Chondrocyte (in vitro differentiated cells): ENCODE data around the gene DEUP1. TPM values are rescaled to one million over a fixed set of nuclear protein-coding genes. Genes with fewer than 3 reads are reported as not detected.

Experiments
- DNase-seq: peaks from one replicate; pipeline ENCODE4 v3.0.0; 2021; ENCODE audit warnings: mixed read lengths, low spot score
- H3K27ac Mint-ChIP-seq: one replicate; pipeline ENCODE4 v1.8.0; 2021; ENCODE audit warnings: mild to moderate bottlenecking, moderate library complexity, mixed read lengths; ENCODE audit not compliant: unreplicated experiment
- H3K27me3 Mint-ChIP-seq: 2 replicates; pipeline ENCODE4 v1.8.0; 2021; ENCODE audit warnings: low read depth, mixed read lengths
- H3K36me3 Mint-ChIP-seq: 2 replicates; pipeline ENCODE4 v1.8.0; 2021; ENCODE audit warnings: low read depth, mixed read lengths
- H3K4me1 Mint-ChIP-seq: 2 replicates; pipeline ENCODE4 v1.8.0; 2021; ENCODE audit warnings: low read depth, mild to moderate bottlenecking, mixed read lengths
- H3K4me3 Mint-ChIP-seq: one replicate; pipeline ENCODE4 v1.8.0; 2021; ENCODE audit warnings: mild to moderate bottlenecking, moderate library complexity, mixed read lengths; ENCODE audit not compliant: unreplicated experiment
- H3K9me3 Mint-ChIP-seq: 2 replicates; pipeline ENCODE4 v1.8.0; 2021; ENCODE audit warnings: low read depth, mixed read lengths
- total RNA-seq: library from RNA; stranded (reverse); gene quantifications from 3 replicates; pipeline ENCODE4 v1.2.1, GENCODE V29; 2021
- TF ChIP-seq, protein P1 (sequence below): fragments of 200-600 bp; sonication (generic); IDR thresholded peaks from 2 replicates; pipeline ENCODE4 v1.5.0; 2021; ENCODE audit warnings: antibody characterized with exemption, mild to moderate bottlenecking, moderate library complexity

The DEUP1 gene
- total RNA-seq, 1 donor from 2014 or later, result not detected

DNA sequence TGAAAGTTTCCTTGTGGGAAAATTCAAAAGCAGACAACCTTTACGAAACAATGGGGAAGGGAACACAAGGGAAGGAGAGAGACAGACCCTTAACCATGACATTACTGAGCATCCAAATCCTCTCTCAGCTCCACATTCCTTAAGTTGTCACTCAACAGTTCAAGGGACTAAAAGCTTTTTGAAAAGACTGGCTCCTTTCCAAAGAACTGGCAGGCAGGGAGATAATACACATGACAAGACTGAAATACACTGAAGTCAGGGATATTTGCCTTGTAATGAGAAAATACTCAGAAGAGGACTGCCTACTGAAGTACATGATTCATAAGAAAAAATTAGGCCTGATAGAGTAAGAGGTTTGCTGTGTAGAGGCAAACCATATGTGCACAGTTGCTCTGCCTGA is 143.6 kb downstream of the DEUP1 start:
- Mint-ChIP-seq H3K36me3 (peaks cover 9% of the 10 kb centered on the region), H3K4me1 (peaks cover 13% of the 10 kb centered on the region), H3K27ac (no peak overlapping the region), H3K27me3 (no peaks in the 10 kb centered on the region), H3K9me3 (no peaks in the 10 kb centered on the region), H3K4me3 (no peak overlapping the region)
- TF ChIP-seq, protein P1, sequence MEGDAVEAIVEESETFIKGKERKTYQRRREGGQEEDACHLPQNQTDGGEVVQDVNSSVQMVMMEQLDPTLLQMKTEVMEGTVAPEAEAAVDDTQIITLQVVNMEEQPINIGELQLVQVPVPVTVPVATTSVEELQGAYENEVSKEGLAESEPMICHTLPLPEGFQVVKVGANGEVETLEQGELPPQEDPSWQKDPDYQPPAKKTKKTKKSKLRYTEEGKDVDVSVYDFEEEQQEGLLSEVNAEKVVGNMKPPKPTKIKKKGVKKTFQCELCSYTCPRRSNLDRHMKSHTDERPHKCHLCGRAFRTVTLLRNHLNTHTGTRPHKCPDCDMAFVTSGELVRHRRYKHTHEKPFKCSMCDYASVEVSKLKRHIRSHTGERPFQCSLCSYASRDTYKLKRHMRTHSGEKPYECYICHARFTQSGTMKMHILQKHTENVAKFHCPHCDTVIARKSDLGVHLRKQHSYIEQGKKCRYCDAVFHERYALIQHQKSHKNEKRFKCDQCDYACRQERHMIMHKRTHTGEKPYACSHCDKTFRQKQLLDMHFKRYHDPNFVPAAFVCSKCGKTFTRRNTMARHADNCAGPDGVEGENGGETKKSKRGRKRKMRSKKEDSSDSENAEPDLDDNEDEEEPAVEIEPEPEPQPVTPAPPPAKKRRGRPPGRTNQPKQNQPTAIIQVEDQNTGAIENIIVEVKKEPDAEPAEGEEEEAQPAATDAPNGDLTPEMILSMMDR, result no peak
- no peak for DNase-seq

DNA sequence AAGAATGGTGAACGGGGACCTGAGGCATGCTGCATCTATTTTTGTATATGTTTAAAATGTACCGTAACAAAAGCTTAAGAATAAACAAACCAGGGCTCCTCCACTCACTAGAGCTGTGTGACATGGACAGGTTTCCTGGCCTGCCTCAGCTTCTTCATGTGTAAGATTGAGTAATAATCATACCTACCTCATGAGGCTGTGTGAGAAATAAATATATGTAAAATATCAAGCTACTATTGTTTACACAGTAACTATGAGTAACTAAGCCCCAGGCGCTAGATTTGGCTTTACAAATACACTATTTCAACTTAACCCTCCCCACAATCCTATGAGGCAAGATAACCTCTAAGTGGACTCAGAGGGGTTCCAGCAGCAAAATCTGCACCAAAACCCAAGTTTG is 146.3 kb downstream of the DEUP1 start:
- H3K27me3 Mint-ChIP-seq, result no peaks in the 10 kb centered on the region
- no peak for DNase-seq
- H3K36me3 Mint-ChIP-seq, result peaks cover 13% of the 10 kb centered on the region
- TF ChIP-seq, protein P1, result no peak
- H3K4me1 Mint-ChIP-seq, result peaks cover 13% of the 10 kb centered on the region
- no peak overlapping the region for H3K27ac Mint-ChIP-seq
- H3K4me3 Mint-ChIP-seq, result no peak overlapping the region
- H3K9me3 Mint-ChIP-seq, result no peaks in the 10 kb centered on the region

DNA sequence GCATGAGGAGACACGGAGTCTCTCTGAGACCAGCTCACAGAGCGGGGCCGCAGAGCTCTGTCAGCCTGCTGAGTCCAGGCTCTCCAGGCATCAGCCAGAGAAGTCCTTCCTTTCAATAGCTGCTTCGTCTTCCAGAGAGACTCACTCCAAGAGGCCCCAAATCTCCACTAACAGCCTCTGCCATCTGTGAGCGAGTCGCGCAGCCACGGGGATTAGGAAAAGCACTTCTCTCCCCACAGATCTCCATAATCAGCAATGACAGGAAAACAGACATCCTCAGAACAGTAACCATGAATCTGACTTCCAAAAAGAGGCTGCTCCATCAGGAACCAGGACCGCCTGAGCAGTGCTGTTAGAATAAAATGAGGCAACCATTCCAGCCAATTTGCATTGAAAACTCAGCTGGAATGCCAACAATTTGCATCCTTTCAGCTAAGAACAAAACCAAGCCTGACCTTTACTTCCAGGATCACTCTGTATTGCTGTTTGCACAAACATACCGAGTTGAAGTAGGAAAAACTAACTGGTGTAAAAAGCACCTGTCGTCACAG is 147.2 kb downstream of the DEUP1 start:
- TF ChIP-seq, protein P1, result no peak
- H3K4me3 Mint-ChIP-seq, result no peak overlapping the region
- no peaks in the 10 kb centered on the region for H3K27me3 Mint-ChIP-seq
- H3K4me1 Mint-ChIP-seq, result peaks cover 19% of the 10 kb centered on the region
- no peaks in the 10 kb centered on the region for H3K9me3 Mint-ChIP-seq
- H3K36me3 Mint-ChIP-seq, result peaks cover 15% of the 10 kb centered on the region
- no peak for DNase-seq
- no peak overlapping the region for H3K27ac Mint-ChIP-seq

DNA sequence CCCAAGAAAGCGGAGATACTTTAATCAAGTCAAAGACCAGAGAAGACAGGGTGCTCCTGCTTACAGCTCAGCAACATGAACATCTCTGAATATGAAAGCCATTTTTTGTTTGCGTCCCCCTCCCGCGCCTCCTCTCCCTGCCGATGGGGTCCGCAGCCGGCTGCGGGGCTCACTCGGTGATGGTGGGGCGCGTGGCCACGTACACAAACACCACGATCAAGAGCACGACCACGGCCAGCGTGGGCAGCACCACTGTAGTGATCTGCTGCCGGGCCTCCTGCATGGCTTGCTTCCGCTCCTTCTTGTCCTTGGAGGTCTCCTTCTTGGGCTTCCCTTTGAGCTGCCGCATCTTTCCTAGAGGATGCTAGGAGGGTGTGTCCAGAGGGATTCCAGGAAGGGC is 148.3 kb downstream of the DEUP1 start:
- H3K4me3 Mint-ChIP-seq, result no peak overlapping the region
- H3K27me3 Mint-ChIP-seq, result no peaks in the 10 kb centered on the region
- H3K27ac Mint-ChIP-seq, result no peak overlapping the region
- H3K4me1 Mint-ChIP-seq, result peaks cover 23% of the 10 kb centered on the region
- TF ChIP-seq, protein P1, result no peak
- H3K36me3 Mint-ChIP-seq, result peaks cover 14% of the 10 kb centered on the region
- no peak for DNase-seq
- H3K9me3 Mint-ChIP-seq, result no peaks in the 10 kb centered on the region

DNA sequence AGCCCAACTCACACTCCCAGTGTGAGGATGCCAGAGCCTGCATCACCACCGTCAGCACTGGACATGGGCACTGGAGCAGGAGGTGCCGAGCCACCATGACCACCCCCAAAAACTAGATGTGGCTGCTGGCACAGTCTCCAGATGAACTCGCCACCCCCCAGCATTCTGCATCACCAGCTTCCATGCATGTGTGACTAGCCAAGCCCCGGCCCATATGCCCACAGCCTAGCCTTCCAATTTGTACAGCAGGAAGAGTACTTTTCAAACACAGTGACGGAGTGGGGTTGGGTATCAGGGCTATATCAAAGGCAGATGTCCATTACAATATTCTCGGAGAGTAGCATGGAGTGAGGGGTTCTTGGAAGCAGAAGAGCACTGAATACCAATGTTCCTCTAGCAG is 149.7 kb downstream of the DEUP1 start:
- TF ChIP-seq, protein P1, result no peak
- H3K4me3 Mint-ChIP-seq, result no peak overlapping the region
- H3K27me3 Mint-ChIP-seq, result no peaks in the 10 kb centered on the region
- H3K27ac Mint-ChIP-seq, result no peak overlapping the region
- H3K9me3 Mint-ChIP-seq, result no peaks in the 10 kb centered on the region
- peaks cover 26% of the 10 kb centered on the region for H3K4me1 Mint-ChIP-seq
- DNase-seq, result no peak
- peaks cover 14% of the 10 kb centered on the region for H3K36me3 Mint-ChIP-seq
